GM12801 (cell line): ENCODE measurements around the gene NCS1.

Experiments used
- TF ChIP-seq, protein P1 (sequence below): IDR thresholded peaks from one replicate; pipeline ENCODE4 v1.5.1; 2011; ENCODE audit warnings: control low read depth; ENCODE audit not compliant: insufficient read length; ENCODE audit errors: extremely low read depth

Gene NCS1

DNA sequence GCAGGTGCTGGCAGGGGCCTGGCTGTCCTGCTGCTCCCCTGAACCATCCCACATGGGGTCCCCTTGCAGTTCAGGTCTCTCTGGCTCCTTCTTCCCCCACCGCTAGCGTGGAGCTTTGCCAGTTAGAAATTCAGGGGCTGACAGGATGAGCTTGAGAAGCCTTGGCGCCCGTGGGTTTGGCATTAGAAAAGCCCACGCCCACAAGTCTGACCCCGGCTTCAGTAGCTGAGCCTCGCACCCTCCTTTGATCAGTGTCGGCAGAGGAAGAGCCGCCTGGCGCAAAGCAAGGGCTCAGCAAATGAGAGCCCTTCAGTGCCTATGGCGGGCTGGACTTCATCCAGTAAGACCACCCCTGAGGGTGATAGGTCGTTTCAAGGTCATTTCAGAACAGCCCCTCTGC, 30.1 kb upstream of the NCS1 start:
- TF ChIP-seq, protein P1, sequence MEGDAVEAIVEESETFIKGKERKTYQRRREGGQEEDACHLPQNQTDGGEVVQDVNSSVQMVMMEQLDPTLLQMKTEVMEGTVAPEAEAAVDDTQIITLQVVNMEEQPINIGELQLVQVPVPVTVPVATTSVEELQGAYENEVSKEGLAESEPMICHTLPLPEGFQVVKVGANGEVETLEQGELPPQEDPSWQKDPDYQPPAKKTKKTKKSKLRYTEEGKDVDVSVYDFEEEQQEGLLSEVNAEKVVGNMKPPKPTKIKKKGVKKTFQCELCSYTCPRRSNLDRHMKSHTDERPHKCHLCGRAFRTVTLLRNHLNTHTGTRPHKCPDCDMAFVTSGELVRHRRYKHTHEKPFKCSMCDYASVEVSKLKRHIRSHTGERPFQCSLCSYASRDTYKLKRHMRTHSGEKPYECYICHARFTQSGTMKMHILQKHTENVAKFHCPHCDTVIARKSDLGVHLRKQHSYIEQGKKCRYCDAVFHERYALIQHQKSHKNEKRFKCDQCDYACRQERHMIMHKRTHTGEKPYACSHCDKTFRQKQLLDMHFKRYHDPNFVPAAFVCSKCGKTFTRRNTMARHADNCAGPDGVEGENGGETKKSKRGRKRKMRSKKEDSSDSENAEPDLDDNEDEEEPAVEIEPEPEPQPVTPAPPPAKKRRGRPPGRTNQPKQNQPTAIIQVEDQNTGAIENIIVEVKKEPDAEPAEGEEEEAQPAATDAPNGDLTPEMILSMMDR: no peak

GRCh38 chr9:130142641-130143040, 29.6 kb upstream of the NCS1 start:
- TF ChIP-seq, protein P1: no peak

DNA sequence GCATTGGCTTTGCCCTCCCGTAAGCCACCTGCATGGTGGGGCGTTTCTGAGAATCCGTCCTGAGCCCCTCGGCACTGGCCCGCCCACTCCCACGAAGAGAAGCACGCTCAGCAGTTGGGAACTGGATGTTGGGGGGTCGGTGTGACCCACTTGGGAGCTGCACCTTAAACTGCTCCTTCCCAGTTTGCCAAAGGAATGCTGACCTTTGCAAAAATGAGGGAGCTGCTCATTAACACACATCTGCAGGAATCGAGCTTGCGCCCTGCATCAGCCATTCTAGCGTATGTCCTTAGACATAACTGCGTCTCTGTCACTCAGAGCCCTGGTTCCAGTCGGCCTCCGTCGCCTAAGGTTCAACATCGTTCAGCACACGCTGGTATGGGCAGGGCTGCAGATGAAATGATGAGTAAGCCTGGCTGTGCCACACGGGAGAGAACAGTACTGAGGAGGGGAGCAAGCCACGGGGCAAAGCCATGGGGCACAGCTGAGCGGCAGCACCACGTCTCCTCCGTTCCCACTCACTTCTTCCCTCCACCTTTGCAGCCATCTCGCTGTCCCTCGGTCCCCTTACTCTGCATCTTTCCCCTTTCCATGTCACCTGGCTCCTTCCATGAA, 28.8 kb upstream of the NCS1 start:
- TF ChIP-seq, protein P1: no peak

DNA sequence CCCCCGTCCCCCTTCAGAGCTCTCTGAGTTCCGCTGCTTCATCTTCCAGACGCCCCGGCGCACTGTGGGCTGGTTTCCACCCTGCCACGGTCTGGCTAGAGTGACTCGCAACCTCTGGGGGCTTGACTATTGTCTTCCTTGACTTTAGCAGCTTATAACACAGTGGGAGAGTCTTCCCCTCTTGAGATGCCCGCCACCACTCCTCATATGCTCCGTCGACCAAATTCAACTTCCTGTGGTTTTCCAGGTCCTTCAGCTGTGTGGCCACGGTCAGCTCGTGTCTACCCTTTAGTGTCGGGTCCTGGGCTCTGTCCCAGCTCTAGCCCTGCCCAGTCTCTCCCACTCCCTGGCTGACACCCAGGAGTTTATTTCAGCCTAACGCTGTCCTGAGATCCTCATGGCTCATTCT, 28.2 kb upstream of the NCS1 start:
- TF ChIP-seq, protein P1: no peak

DNA sequence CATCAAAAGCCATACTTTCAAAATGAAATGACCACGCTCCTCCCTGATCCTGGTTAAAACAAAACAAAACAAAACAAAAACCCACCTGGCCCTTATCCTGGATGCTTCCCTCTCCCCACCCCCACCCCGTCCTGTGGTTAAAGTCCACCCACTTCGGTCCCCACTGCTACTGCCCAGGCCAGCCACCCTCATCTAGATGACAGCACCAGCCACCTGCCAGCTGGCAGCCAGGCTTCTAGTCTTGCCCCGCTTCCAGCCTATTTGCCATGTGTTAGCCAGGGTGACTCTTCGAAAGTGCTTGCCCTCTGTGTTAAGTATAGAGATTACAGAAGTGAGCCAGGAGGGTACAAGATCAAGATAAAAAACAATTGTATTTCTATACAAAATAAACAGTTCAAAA, 27.5 kb upstream of the NCS1 start:
- TF ChIP-seq, protein P1: no peak

DNA sequence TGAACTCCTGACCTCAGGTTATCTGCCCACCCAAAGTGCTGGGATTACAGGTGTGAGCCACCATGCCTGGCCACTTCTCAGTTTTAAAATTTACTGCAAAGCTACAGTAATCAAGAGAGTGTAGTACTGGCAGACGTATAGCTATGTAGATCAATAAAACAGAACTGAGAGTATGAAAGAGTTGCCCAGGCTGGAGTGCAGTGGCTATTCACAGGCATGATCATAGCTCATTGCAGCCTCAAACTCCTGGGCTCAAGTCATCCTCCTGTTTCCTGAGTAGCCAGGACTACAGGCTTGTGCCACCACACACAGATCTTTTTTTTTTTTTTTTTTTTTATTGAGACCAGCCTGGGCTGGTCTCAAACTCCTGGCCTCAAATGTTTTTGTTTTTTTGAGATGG, 26.5 kb upstream of the NCS1 start:
- TF ChIP-seq, protein P1: no peak

DNA sequence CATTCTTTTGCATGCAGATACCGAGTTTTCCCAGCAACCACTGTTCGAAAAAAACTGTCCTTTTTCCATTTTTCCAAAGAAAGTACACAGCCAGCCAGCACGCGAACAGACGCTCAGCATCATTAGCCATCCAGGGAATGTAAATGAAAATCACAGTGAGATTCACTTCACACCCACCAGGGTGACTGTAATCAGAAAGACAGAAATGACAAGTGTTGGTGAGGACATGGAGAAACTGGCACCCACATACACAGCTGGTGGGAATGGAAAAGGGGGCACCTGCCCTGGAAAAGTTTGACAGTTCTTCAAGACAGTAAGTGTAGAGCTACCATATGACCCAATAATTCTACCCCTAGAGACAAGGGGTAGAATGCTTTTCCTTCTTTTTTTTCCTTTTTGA, 25.0 kb upstream of the NCS1 start:
- TF ChIP-seq, protein P1: no peak
